SK-N-SH (cell line): ENCODE data around the gene SND1. TPM values are rescaled to one million over a fixed set of nuclear protein-coding genes. Genes with fewer than 3 reads are reported as not detected.

ENCODE experiments used
- CTCF ChIA-PET: fragments of 300-600, 350-600 bp; formaldehyde crosslinking; extraction: SDS; loops from one replicate; lab custom pipeline; 2021; lab: Yijun Ruan, JAX
- POLR2A ChIA-PET: fragments of 350-600 bp; sonication (Branson Sonifier 250); formaldehyde crosslinking; extraction: SDS; loops from one replicate; lab custom pipeline; 2020; ENCODE audit warnings: antibody characterized with exemption, inconsistent platforms; lab: Yijun Ruan, JAX
- DNase-seq: peaks from one replicate; pipeline ENCODE4 v3.0.0; 2012
- H2AFZ ChIP-seq: fragments of 200-600 bp; sonication (generic); 2 replicates; pipeline ENCODE4 v1.8.1; 2016; ENCODE audit warnings: antibody characterized with exemption, mild to moderate bottlenecking, low read depth
- H3F3A ChIP-seq: fragments of 200-600 bp; sonication (generic); replicated peaks from 2 replicates; pipeline ENCODE3; 2016; ENCODE audit warnings: antibody characterized with exemption, mild to moderate bottlenecking; ENCODE audit not compliant: insufficient read depth
- H3K27ac ChIP-seq, 2 experiments: fragments of 200-500 bp in 1 of 2; fragments of 200-600 bp in 1 of 2; sonication (Bioruptor generic) in 1 of 2; sonication (generic), shearing (Covaris generic) in 1 of 2; 2 replicates each; pipeline versions ENCODE4 v1.5.1 to v1.6.1; 2014 to 2016; ENCODE audit warnings: low read depth in 2 of 2, inconsistent platforms in 1 of 2, low read length in 1 of 2, mild to moderate bottlenecking in 1 of 2, mixed read lengths in 1 of 2
- H3K27me3 ChIP-seq: fragments of 200-600 bp; sonication (generic), shearing (Covaris generic); 2 replicates; pipeline ENCODE4 v1.6.1; 2016; ENCODE audit warnings: mixed run types; ENCODE audit not compliant: insufficient read depth
- H3K36me3 ChIP-seq, 2 experiments: fragments of 200-500 bp in 1 of 2; fragments of 200-600 bp in 1 of 2; sonication (Bioruptor generic) in 1 of 2; sonication (generic) in 1 of 2; replicated peaks in 1 of 2; 2 replicates each; pipeline versions ENCODE3 to v1.5.1; 2014 to 2016; ENCODE audit warnings: low read length in 1 of 2, mild to moderate bottlenecking in 1 of 2; ENCODE audit not compliant: insufficient read depth in 2 of 2, control insufficient read depth in 1 of 2
- H3K4me1 ChIP-seq, 2 experiments: fragments of 200-500 bp in 1 of 2; fragments of 200-600 bp in 1 of 2; sonication (Bioruptor generic) in 1 of 2; sonication (generic), shearing (Covaris generic) in 1 of 2; 2 replicates each; pipeline versions ENCODE4 v1.5.1 to v1.6.1; 2014 to 2016; ENCODE audit warnings: low read depth in 1 of 2, low read length in 1 of 2, mixed run types in 1 of 2; ENCODE audit not compliant: insufficient read depth in 2 of 2, control insufficient read depth in 1 of 2
- H3K4me2 ChIP-seq: fragments of 200-600 bp; sonication (generic), shearing (Covaris generic); 2 replicates; pipeline ENCODE4 v1.6.1; 2017; ENCODE audit warnings: mixed run types
- H3K4me3 ChIP-seq, 2 experiments: fragments of 200-500 bp in 1 of 2; fragments of 200-600 bp in 1 of 2; sonication (Bioruptor generic) in 1 of 2; sonication (generic), shearing (Covaris generic) in 1 of 2; 2 replicates each; pipeline versions ENCODE4 v1.5.1 to v1.8.1; 2014 to 2016; ENCODE audit warnings: low read depth in 2 of 2, inconsistent platforms in 1 of 2, low read length in 1 of 2, mild to moderate bottlenecking in 1 of 2, mixed read lengths in 1 of 2, moderate library complexity in 1 of 2
- H3K79me2 ChIP-seq: fragments of 200-600 bp; sonication (generic); 2 replicates; pipeline ENCODE4 v1.8.1; 2017; ENCODE audit warnings: mild to moderate bottlenecking; ENCODE audit not compliant: insufficient read depth
- H3K9ac ChIP-seq: fragments of 200-600 bp; sonication (generic); 2 replicates; pipeline ENCODE4 v1.6.1; 2017; ENCODE audit warnings: mixed run types
- H3K9me2 ChIP-seq: fragments of 200-600 bp; sonication (generic); 2 replicates; pipeline ENCODE4 v1.6.1; 2017; ENCODE audit warnings: mixed run types
- H3K9me3 ChIP-seq: fragments of 200-600 bp; sonication (generic); 2 replicates; pipeline ENCODE4 v1.6.1; 2017; ENCODE audit warnings: mixed run types, mild to moderate bottlenecking, moderate library complexity
- H4K20me1 ChIP-seq: fragments of 200-600 bp; sonication (generic); 2 replicates; pipeline ENCODE4 v1.6.1; 2017; ENCODE audit warnings: mild to moderate bottlenecking, mixed run types; ENCODE audit not compliant: insufficient read depth
- CHD2 ChIP-seq: fragments of 150-350 bp; IDR thresholded peaks from 2 replicates; pipeline ENCODE4 v1.6.1; 2018; ENCODE audit warnings: low read length; ENCODE audit not compliant: partially characterized antibody
- FOSL2 ChIP-seq: IDR thresholded peaks from 2 replicates; pipeline ENCODE4 v1.4.0; 2012; ENCODE audit warnings: low read depth, mild to moderate bottlenecking, moderate library complexity, borderline replicate concordance
- IRF3 ChIP-seq: fragments of 150-350 bp; IDR thresholded peaks from 2 replicates; pipeline ENCODE4 v1.6.1; 2016; ENCODE audit warnings: mild to moderate bottlenecking, low read depth, low read length
- JUND ChIP-seq: IDR thresholded peaks from 2 replicates; pipeline ENCODE4 v1.4.0; 2012
- NFIC ChIP-seq: IDR thresholded peaks from 2 replicates; pipeline ENCODE4 v1.4.0; 2012; ENCODE audit warnings: borderline replicate concordance
- REST ChIP-seq: IDR thresholded peaks from 2 replicates; pipeline ENCODE4 v1.6.1; 2012; ENCODE audit warnings: mild to moderate bottlenecking, low read depth, low read length, moderate library complexity
- SMC3 ChIP-seq: IDR thresholded peaks from 2 replicates; pipeline ENCODE4 v1.6.1; 2012; ENCODE audit warnings: low read depth, low read length, improper control_type of control experiment
- TCF12 ChIP-seq: IDR thresholded peaks from 2 replicates; pipeline ENCODE4 v1.4.0; 2012
- ZBTB33 ChIP-seq: IDR thresholded peaks from 2 replicates; pipeline ENCODE4 v1.4.0; 2012; ENCODE audit warnings: low read depth, borderline replicate concordance
- WGBS: methylation state at CpG from one replicate; pipeline ENCODE4 v1.1.6; 2017; ENCODE audit warnings: low lambda C conversion rate; 5-methylcytosine and 5-hydroxymethylcytosine counted together
- polyA plus RNA-seq, 3 experiments: library from polyadenylated mRNA; depleted of rRNA; stranded (reverse); fragments of >200 nt; gene quantifications; 2 replicates each; pipeline ENCODE4 v1.2.3, GENCODE V29; 2012
- TF ChIP-seq, protein P1 (sequence below): fragments of 200-600 bp; sonication (generic); IDR thresholded peaks from 2 replicates; pipeline ENCODE4 v1.6.1; 2017; ENCODE audit warnings: antibody characterized with exemption, mild to moderate bottlenecking, moderate library complexity

SND1 gene
- polyA plus RNA-seq, 1 of the 3 experiments (the other 2 are of a cell fraction): 165 TPM

DNA sequence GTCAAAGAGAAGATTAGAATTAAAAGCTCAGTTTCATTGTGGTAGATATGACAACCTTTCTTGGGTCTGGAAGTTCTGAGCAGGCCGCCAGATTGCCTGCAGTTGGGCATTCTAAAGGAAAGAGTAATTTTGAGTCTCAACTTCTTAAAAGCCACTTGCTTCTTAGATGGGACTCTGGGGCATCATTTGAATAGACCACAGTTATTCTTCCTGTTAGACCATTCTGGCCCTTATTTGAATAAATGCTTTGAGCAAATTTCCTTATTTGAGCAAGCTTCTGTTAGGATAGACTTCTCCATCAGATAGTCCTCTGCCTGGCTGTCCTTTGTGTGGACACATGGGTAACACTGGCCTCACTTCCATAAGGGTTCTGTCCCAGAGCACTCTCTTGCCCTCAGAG, 40.2 kb downstream of the SND1 start:
- Histone ChIP-seq H3K79me2 (peaks cover 95% of the 10 kb centered on the region), H2AFZ (no peak overlapping the region), H3K4me2 (no peak overlapping the region), H3K4me1 (peaks cover 0 to 3% of the 10 kb centered on the region in 2 experiments; a peak in 1 of 4 replicates)
- DNase-seq: no peak
- POLR2A ChIA-PET: interaction anchor here (1.0 kb wide), 1 partner anchor 37 kb away, joined by 3 read pairs; no protein-coding TSS in a partner anchor
- no peak for TF ChIP-seq REST
- no peak for TF ChIP-seq SMC3
- no peak for TF ChIP-seq TCF12
- no peak for TF ChIP-seq JUND
- TF ChIP-seq, all 33 proteins: peak for 0
- Histone ChIP-seq H3K4me3 (no peak overlapping the region), H4K20me1 (peaks cover 34% of the 10 kb centered on the region; the same call in 1 of the 2 replicates), H3K36me3 (peaks cover 75 to 78% of the 10 kb centered on the region in 2 experiments), H3K27me3 (no peaks in the 10 kb centered on the region), H3K9me3 (no peaks in the 10 kb centered on the region), H3F3A (peaks cover 4% of the 10 kb centered on the region), H3K9ac (no peak overlapping the region), H3K27ac (no peak overlapping the region), H3K9me2 (no peaks in the 10 kb centered on the region)
- 100% methylated on average over 1 of the region's 1 CpG for WGBS
- CTCF ChIA-PET: interaction anchor here (2.4 to 3.4 kb wide), 2 partner anchors 16 to 517 kb away, joined by 22 read pairs; no protein-coding TSS in a partner anchor

DNA sequence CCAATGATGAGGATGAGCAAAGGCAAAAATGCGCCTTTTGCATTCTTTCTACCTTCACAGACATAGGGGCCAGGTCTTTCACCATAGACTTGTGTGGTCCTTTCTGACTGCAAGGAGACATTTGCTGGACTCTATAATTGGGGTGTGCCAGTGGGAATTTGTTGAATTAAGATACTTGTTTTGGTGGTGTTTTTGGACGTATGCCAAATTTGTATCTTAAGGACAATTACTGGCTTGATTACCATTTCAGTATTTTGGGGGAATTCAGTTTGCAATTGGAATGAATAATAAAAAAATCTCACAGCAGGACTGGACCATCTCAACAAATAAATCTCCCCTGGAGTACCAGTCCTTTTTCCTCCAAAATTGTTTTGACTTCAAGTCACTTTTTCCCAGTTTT, 47.9 kb downstream of the SND1 start:
- H3K4me3 ChIP-seq: no peak overlapping the region
- no peaks in the 10 kb centered on the region for H3K9me2 ChIP-seq
- H3K27me3 ChIP-seq: no peaks in the 10 kb centered on the region
- POLR2A ChIA-PET: no interaction called here
- no peaks in the 10 kb centered on the region for H3K9me3 ChIP-seq
- TF ChIP-seq SMC3: no peak
- peak; percentile 37; the same call in 1 of the 2 replicates for TF ChIP-seq NFIC
- TF ChIP-seq, all 33 proteins: peak for 1
- H3K9ac ChIP-seq: no peak overlapping the region
- peaks cover 0 to 7% of the 10 kb centered on the region in 2 experiments; a peak in 1 of 4 replicates for H3K4me1 ChIP-seq
- CTCF ChIA-PET: interaction anchor here (1.8 to 5.7 kb wide), 3 partner anchors 9 to 509 kb away, joined by 7 to 35 read pairs (median 10); no protein-coding TSS in a partner anchor
- peaks cover 21% of the 10 kb centered on the region for H4K20me1 ChIP-seq
- peaks cover 89% of the 10 kb centered on the region in 2 experiments for H3K36me3 ChIP-seq
- H3K4me2 ChIP-seq: no peak overlapping the region
- H3K79me2 ChIP-seq: peaks cover 66% of the 10 kb centered on the region; the same call in 1 of the 2 replicates
- no peak overlapping the region for H3K27ac ChIP-seq
- DNase-seq: no peak
- WGBS: 93% methylated on average over 2 of the region's 2 CpGs
- H3F3A ChIP-seq: peaks cover 4% of the 10 kb centered on the region
- H2AFZ ChIP-seq: no peak overlapping the region

DNA sequence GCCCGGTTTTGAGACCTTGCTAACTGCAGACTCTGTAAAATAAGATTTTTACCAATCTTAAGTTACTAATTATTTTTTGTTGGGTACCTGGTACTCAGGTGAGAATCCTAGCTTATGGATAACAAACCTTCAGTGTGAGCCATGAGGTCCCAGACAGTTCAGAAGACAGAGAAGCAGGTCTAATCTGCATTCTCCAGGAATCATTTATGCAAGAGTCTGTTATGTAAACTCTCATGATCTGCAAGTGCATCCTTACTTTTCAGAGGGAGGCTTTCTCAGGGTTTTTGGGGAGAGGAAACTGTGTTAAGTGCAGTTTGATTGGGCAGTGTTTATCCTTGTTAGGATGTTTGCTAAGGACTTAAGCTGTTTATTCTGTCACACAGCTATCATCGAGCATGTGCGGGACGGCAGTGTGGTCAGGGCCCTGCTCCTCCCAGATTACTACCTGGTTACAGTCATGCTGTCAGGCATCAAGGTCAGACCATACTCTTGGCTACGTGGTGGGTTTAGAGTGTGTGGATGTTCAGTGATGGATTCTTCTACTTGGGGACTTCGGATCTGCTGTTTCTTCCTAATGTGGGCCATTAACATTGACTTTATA, 50.2 kb downstream of the SND1 start:
- Histone ChIP-seq H3K9ac (no peak overlapping the region), H3K27ac (no peak overlapping the region; a peak in 1 of 4 replicates), H3K36me3 (peaks cover 85% of the 10 kb centered on the region in 2 experiments), H3K79me2 (peaks cover 55% of the 10 kb centered on the region), H3K4me3 (no peak overlapping the region), H3F3A (peaks cover 8% of the 10 kb centered on the region), H3K4me1 (peaks cover 6 to 7% of the 10 kb centered on the region in 2 experiments; a peak in 3 of 4 replicates), H3K9me3 (no peaks in the 10 kb centered on the region), H3K4me2 (no peak overlapping the region), H2AFZ (no peak overlapping the region), H4K20me1 (peaks cover 15% of the 10 kb centered on the region), H3K9me2 (no peaks in the 10 kb centered on the region), H3K27me3 (no peaks in the 10 kb centered on the region)
- ChIA-PET CTCF (interaction anchor here (1.2 to 19.8 kb wide), 3 partner anchors 9 to 511 kb away, joined by 3 to 444 read pairs (median 3); no protein-coding TSS in a partner anchor), POLR2A (no interaction called here)
- DNase-seq: no peak
- 92% methylated on average over 6 of the region's 6 CpGs for WGBS
- no peak for TF ChIP-seq CHD2
- TF ChIP-seq IRF3: no peak
- TF ChIP-seq TCF12: no peak
- TF ChIP-seq, protein P1, sequence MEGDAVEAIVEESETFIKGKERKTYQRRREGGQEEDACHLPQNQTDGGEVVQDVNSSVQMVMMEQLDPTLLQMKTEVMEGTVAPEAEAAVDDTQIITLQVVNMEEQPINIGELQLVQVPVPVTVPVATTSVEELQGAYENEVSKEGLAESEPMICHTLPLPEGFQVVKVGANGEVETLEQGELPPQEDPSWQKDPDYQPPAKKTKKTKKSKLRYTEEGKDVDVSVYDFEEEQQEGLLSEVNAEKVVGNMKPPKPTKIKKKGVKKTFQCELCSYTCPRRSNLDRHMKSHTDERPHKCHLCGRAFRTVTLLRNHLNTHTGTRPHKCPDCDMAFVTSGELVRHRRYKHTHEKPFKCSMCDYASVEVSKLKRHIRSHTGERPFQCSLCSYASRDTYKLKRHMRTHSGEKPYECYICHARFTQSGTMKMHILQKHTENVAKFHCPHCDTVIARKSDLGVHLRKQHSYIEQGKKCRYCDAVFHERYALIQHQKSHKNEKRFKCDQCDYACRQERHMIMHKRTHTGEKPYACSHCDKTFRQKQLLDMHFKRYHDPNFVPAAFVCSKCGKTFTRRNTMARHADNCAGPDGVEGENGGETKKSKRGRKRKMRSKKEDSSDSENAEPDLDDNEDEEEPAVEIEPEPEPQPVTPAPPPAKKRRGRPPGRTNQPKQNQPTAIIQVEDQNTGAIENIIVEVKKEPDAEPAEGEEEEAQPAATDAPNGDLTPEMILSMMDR: no peak
- TF ChIP-seq FOSL2: no peak
- TF ChIP-seq ZBTB33: no peak
